ENCODE measurements around the gene RIMS1. TPM values are rescaled to one million over a fixed set of nuclear protein-coding genes. Genes with fewer than 3 reads are reported as not detected.

Gene RIMS1
- total RNA-seq, 1 donor from 2014 or later = under 0.01 TPM

GRCh38 chr6:72414657-72415056, 528.3 kb downstream of the RIMS1 start:
- no peak for TF ChIP-seq CTCF (IDR thresholded peaks at IDR 0.05; ENCODE audit: insufficient read depth, low read length, severe bottlenecking)
- Histone ChIP-seq H3K4me3 (ENCODE audit: low read depth, low read length) (no peak overlapping the region), H3K27me3 (ENCODE audit: control insufficient read depth, insufficient read depth, low read length) (no peaks in the 10 kb centered on the region), H3K36me3 (ENCODE audit: control insufficient read depth, insufficient read depth, low read length) (no peaks in the 10 kb centered on the region)
- FAIRE-seq (no peak), DNase-seq (ENCODE audit: low read depth) (no peak)

- TF ChIP-seq CTCF (IDR thresholded peaks at IDR 0.05; ENCODE audit: insufficient read depth, low read length, severe bottlenecking) = no peak
- no peak for FAIRE-seq
- Histone ChIP-seq H3K4me3 (ENCODE audit: low read depth, low read length) (no peak overlapping the region), H3K36me3 (ENCODE audit: control insufficient read depth, insufficient read depth, low read length) (no peaks in the 10 kb centered on the region), H3K27me3 (ENCODE audit: control insufficient read depth, insufficient read depth, low read length) (no peaks in the 10 kb centered on the region)
- DNase-seq (ENCODE audit: low read depth) = no peak
These were observed 530.6 kb downstream of the RIMS1 start for GRCh38 chr6:72416744-72417465.

- no peak for FAIRE-seq
- H3K27me3 ChIP-seq (ENCODE audit: control insufficient read depth, insufficient read depth, low read length) = no peaks in the 10 kb centered on the region
These were observed 531.4 kb downstream of the RIMS1 start for GRCh38 chr6:72417759-72418158.

GRCh38 chr6:72418495-72418894, 532.1 kb downstream of the RIMS1 start:
- TF ChIP-seq CTCF (IDR thresholded peaks at IDR 0.05; ENCODE audit: insufficient read depth, low read length, severe bottlenecking) = no peak
- no peaks in the 10 kb centered on the region for H3K36me3 ChIP-seq (ENCODE audit: control insufficient read depth, insufficient read depth, low read length)
- H3K27me3 ChIP-seq (ENCODE audit: control insufficient read depth, insufficient read depth, low read length) = no peaks in the 10 kb centered on the region
- no peak overlapping the region for H3K4me3 ChIP-seq (ENCODE audit: low read depth, low read length)
- DNase-seq (ENCODE audit: low read depth) (peak; percentile 50), FAIRE-seq (peak; percentile 73)

More at GRCh38 chr6:72417759-72418158, 531.4 kb downstream of the RIMS1 start:
- Histone ChIP-seq H3K4me3 (ENCODE audit: low read depth, low read length) (no peak overlapping the region), H3K36me3 (ENCODE audit: control insufficient read depth, insufficient read depth, low read length) (no peaks in the 10 kb centered on the region)
- DNase-seq (ENCODE audit: low read depth) = no peak
- TF ChIP-seq CTCF (IDR thresholded peaks at IDR 0.05; ENCODE audit: insufficient read depth, low read length, severe bottlenecking) = no peak

- Histone ChIP-seq H3K4me3 (ENCODE audit: low read depth, low read length) (no peak overlapping the region), H3K36me3 (ENCODE audit: control insufficient read depth, insufficient read depth, low read length) (no peaks in the 10 kb centered on the region), H3K27me3 (ENCODE audit: control insufficient read depth, insufficient read depth, low read length) (no peaks in the 10 kb centered on the region)
- no peak for DNase-seq (ENCODE audit: low read depth)
- TF ChIP-seq CTCF (IDR thresholded peaks at IDR 0.05; ENCODE audit: insufficient read depth, low read length, severe bottlenecking) = no peak
- FAIRE-seq = no peak
These were observed 533.6 kb downstream of the RIMS1 start for GRCh38 chr6:72419966-72420365.

GRCh38 chr6:72420409-72420808, 534.1 kb downstream of the RIMS1 start:
- no peak for FAIRE-seq

More at GRCh38 chr6:72420409-72420808, 534.1 kb downstream of the RIMS1 start:
- TF ChIP-seq CTCF (IDR thresholded peaks at IDR 0.05; ENCODE audit: insufficient read depth, low read length, severe bottlenecking) = no peak
- no peaks in the 10 kb centered on the region for H3K36me3 ChIP-seq (ENCODE audit: control insufficient read depth, insufficient read depth, low read length)
- H3K4me3 ChIP-seq (ENCODE audit: low read depth, low read length) = no peak overlapping the region
- DNase-seq (ENCODE audit: low read depth) = no peak
- no peaks in the 10 kb centered on the region for H3K27me3 ChIP-seq (ENCODE audit: control insufficient read depth, insufficient read depth, low read length)
